Measurements from ENCODE around the gene MSMO1. TPM values are rescaled to one million over a fixed set of nuclear protein-coding genes. Genes with fewer than 3 reads are reported as not detected.
A peak's percentile ranks its signal among the peaks of the same experiment; 100 is the strongest.
"Not testable (repeated sequence)": the region's sequence is repeated elsewhere in the genome, so short reads cannot be mapped to it uniquely, and the experiment has no call there.

The MSMO1 gene
- polyA plus RNA-seq: 334 to 541 TPM (median 482 TPM) in 3 replicates
- 146 TPM for polyA plus RNA-seq (2011; ENCODE audit: low read depth)
- 228 and 437 TPM in 2 replicates for polyA plus RNA-seq (2011; cell fraction: cytosol; rRNA removed)
- polyA plus RNA-seq (2011; cell fraction: nucleus; rRNA removed): 478 and 606 TPM in 2 replicates
- polyA plus RNA-seq (2012; ENCODE audit: low replicate concordance): 188 and 366 TPM in 2 replicates
- 101 to 276 TPM (median 151 TPM) in 3 replicates for polyA minus RNA-seq
- polyA minus RNA-seq (2011; cell fraction: cytosol; rRNA and poly(A)+ RNA removed): 207 TPM
- 255 and 403 TPM in 2 replicates for polyA minus RNA-seq (2011; cell fraction: nucleus; rRNA and poly(A)+ RNA removed)

GRCh38 chr4:165327211-165328100 lies at the start of gene MSMO1:
TSS of gene MSMO1 (plus strand) at chr4:165327669. CDS start at chr4:165333371, 5,702 bp downstream.
- Histone ChIP-seq H3K9me3 (ENCODE audit: control insufficient read depth, low read depth, low read length) (peaks cover 8% of the 10 kb centered on the region), H3K9ac (ENCODE audit: control insufficient read depth, extremely low read depth, insufficient read depth, low read length) (peak within 1 kb of the TSS; percentile 91), H3K36me3 (ENCODE audit: control insufficient read depth in 2 of 2, extremely low read depth in 1 of 2, insufficient read depth in 2 of 2, low read length in 2 of 2) (peaks cover 7 to 9% of the 10 kb centered on the region in 2 experiments), H3K27me3 (ENCODE audit: control insufficient read depth, extremely low read depth, insufficient read depth, low read length) (no peaks in the 10 kb centered on the region), H3K4me3 (ENCODE audit: control insufficient read depth in 2 of 3, extremely low read depth in 1 of 3, insufficient read depth in 2 of 3, low read depth in 1 of 3, low read length in 3 of 3) (peak within 1 kb of the TSS; percentile 68 to 100 (median 83)), H2AFZ (ENCODE audit: control insufficient read depth, low read length) (peak within 1 kb of the TSS; percentile 84), H3K79me2 (ENCODE audit: control insufficient read depth, insufficient read depth, low read length) (peaks cover 50% of the 10 kb centered on the region), H3K4me2 (ENCODE audit: control insufficient read depth, extremely low read depth, insufficient read depth, low read depth, low read length) (peak within 1 kb of the TSS; percentile 83), H3K4me1 (ENCODE audit: control insufficient read depth, extremely low read depth, insufficient read depth, low read length) (peaks cover 34% of the 10 kb centered on the region), H4K20me1 (ENCODE audit: control insufficient read depth, extremely low read depth, insufficient read depth, low read length) (peaks cover 29% of the 10 kb centered on the region), H3K9me1 (ENCODE audit: control insufficient read depth, extremely low read depth, insufficient read depth, low read length) (no peaks in the 10 kb centered on the region), H3K27ac (ENCODE audit: control insufficient read depth, insufficient read depth, low read length) (peak within 1 kb of the TSS; percentile 97)
- FAIRE-seq (peak; percentile 77), DNase-seq (ENCODE audit: low read depth, low spot score) (no peak)
- dilution Hi-C loops (cut with MboI; ENCODE audit: extremely low pct_ligation_motif_present, low sequenced_read_pairs): loop anchor here (25.0 kb wide), 1 partner anchor 135 kb away; no protein-coding TSS in a partner anchor
- TF ChIP-seq, protein P1, sequence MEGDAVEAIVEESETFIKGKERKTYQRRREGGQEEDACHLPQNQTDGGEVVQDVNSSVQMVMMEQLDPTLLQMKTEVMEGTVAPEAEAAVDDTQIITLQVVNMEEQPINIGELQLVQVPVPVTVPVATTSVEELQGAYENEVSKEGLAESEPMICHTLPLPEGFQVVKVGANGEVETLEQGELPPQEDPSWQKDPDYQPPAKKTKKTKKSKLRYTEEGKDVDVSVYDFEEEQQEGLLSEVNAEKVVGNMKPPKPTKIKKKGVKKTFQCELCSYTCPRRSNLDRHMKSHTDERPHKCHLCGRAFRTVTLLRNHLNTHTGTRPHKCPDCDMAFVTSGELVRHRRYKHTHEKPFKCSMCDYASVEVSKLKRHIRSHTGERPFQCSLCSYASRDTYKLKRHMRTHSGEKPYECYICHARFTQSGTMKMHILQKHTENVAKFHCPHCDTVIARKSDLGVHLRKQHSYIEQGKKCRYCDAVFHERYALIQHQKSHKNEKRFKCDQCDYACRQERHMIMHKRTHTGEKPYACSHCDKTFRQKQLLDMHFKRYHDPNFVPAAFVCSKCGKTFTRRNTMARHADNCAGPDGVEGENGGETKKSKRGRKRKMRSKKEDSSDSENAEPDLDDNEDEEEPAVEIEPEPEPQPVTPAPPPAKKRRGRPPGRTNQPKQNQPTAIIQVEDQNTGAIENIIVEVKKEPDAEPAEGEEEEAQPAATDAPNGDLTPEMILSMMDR (optimal IDR thresholded peaks at IDR 0.05 in 1 of 3, IDR thresholded peaks at IDR 0.05 in 1 of 3, conservative IDR thresholded peaks at IDR 0.05 in 1 of 3; ENCODE audit: extremely low read depth in 1 of 3, insufficient read depth in 2 of 3, low read length in 3 of 3): no peak
- TF ChIP-seq EZH2 (IDR thresholded peaks at IDR 0.05; ENCODE audit: low read length): no peak

DNA sequence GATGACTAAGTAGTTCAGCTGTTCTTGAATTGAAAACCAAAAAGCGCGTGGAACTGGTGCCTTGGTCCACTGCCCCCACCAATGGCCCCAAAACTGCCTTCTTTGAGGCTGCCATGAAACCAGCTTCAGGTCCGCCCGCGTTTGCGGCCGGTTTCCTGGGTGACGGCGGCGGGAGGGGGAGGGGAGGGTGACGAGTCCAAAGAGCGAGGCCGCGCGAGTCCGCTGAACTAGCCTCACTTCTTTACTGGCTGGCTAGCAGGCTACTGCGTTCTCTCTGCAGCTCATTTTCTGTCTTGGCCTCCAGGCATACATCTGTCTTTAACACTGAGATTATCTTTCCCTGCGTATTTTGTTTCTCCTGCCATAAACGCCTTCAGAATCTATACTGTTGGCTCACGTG lies 47.9 kb upstream of the MSMO1 start:
- H3K9ac ChIP-seq (ENCODE audit: control insufficient read depth, extremely low read depth, insufficient read depth, low read length); H3K4me3 ChIP-seq (ENCODE audit: control insufficient read depth in 2 of 3, extremely low read depth in 1 of 3, insufficient read depth in 2 of 3, low read depth in 1 of 3, low read length in 3 of 3); H3K4me1 ChIP-seq (ENCODE audit: control insufficient read depth, extremely low read depth, insufficient read depth, low read length); DNase-seq (ENCODE audit: low read depth, low spot score); H3K9me1 ChIP-seq (ENCODE audit: control insufficient read depth, extremely low read depth, insufficient read depth, low read length); H3K4me2 ChIP-seq (ENCODE audit: control insufficient read depth, extremely low read depth, insufficient read depth, low read depth, low read length); H3K36me3 ChIP-seq (ENCODE audit: control insufficient read depth in 2 of 2, extremely low read depth in 1 of 2, insufficient read depth in 2 of 2, low read length in 2 of 2); H2AFZ ChIP-seq (ENCODE audit: control insufficient read depth, low read length); H3K27ac ChIP-seq (ENCODE audit: control insufficient read depth, insufficient read depth, low read length); H3K27me3 ChIP-seq (ENCODE audit: control insufficient read depth, extremely low read depth, insufficient read depth, low read length); H3K9me3 ChIP-seq (ENCODE audit: control insufficient read depth, low read depth, low read length); H3K79me2 ChIP-seq (ENCODE audit: control insufficient read depth, insufficient read depth, low read length); dilution Hi-C loops (cut with MboI; ENCODE audit: extremely low pct_ligation_motif_present, low sequenced_read_pairs); H4K20me1 ChIP-seq (ENCODE audit: control insufficient read depth, extremely low read depth, insufficient read depth, low read length); FAIRE-seq: not testable (repeated sequence)

GRCh38 chr4:165284697-165285096 lies 42.8 kb upstream of the MSMO1 start:
- H3K9ac ChIP-seq (ENCODE audit: control insufficient read depth, extremely low read depth, insufficient read depth, low read length); H3K36me3 ChIP-seq (ENCODE audit: control insufficient read depth in 2 of 2, extremely low read depth in 1 of 2, insufficient read depth in 2 of 2, low read length in 2 of 2); H3K9me1 ChIP-seq (ENCODE audit: control insufficient read depth, extremely low read depth, insufficient read depth, low read length); H2AFZ ChIP-seq (ENCODE audit: control insufficient read depth, low read length); DNase-seq (ENCODE audit: low read depth, low spot score); H3K9me3 ChIP-seq (ENCODE audit: control insufficient read depth, low read depth, low read length); dilution Hi-C loops (cut with MboI; ENCODE audit: extremely low pct_ligation_motif_present, low sequenced_read_pairs); H3K79me2 ChIP-seq (ENCODE audit: control insufficient read depth, insufficient read depth, low read length); H3K4me3 ChIP-seq (ENCODE audit: control insufficient read depth in 2 of 3, extremely low read depth in 1 of 3, insufficient read depth in 2 of 3, low read depth in 1 of 3, low read length in 3 of 3); H3K27me3 ChIP-seq (ENCODE audit: control insufficient read depth, extremely low read depth, insufficient read depth, low read length); H3K4me2 ChIP-seq (ENCODE audit: control insufficient read depth, extremely low read depth, insufficient read depth, low read depth, low read length); H3K4me1 ChIP-seq (ENCODE audit: control insufficient read depth, extremely low read depth, insufficient read depth, low read length); H3K27ac ChIP-seq (ENCODE audit: control insufficient read depth, insufficient read depth, low read length); FAIRE-seq; H4K20me1 ChIP-seq (ENCODE audit: control insufficient read depth, extremely low read depth, insufficient read depth, low read length): not testable (repeated sequence)

DNA sequence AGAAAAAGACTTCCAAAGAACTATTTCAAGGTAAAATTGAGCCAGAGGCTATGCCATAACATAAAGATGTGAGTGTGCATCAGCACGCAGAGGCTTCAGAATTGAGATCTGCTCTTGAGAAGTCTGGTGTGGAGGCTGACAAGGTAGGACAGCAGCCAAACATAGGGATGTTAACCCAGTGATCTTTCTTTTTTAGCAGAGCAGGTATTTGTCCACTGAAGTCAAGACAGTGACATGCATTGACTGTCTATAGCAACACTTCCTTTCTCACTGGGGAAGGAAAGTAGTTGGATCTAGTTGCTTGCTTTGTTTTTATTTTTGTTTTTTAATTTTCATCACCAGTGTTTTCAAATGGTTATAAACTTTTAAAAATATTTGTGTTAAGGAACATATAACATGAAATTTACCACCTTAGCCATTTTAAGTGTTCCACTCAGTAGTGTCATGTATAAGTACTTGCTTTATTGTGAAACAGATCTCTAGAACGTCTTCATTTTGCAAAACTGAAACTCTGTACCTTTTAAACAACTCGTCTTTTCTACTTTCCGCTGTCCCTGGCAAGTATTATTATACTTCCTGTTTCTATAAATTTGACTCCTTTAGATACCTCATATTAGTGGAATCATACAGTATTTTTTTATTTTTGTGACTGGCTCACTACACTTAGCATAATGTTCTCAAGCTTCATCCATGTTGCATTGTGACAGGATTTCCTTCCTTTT lies 40.7 kb upstream of the MSMO1 start:
- H3K9ac ChIP-seq (ENCODE audit: control insufficient read depth, extremely low read depth, insufficient read depth, low read length); H3K36me3 ChIP-seq (ENCODE audit: control insufficient read depth in 2 of 2, extremely low read depth in 1 of 2, insufficient read depth in 2 of 2, low read length in 2 of 2); H3K4me3 ChIP-seq (ENCODE audit: control insufficient read depth in 2 of 3, extremely low read depth in 1 of 3, insufficient read depth in 2 of 3, low read depth in 1 of 3, low read length in 3 of 3); H3K9me3 ChIP-seq (ENCODE audit: control insufficient read depth, low read depth, low read length); H3K27me3 ChIP-seq (ENCODE audit: control insufficient read depth, extremely low read depth, insufficient read depth, low read length); H3K79me2 ChIP-seq (ENCODE audit: control insufficient read depth, insufficient read depth, low read length); dilution Hi-C loops (cut with MboI; ENCODE audit: extremely low pct_ligation_motif_present, low sequenced_read_pairs); H2AFZ ChIP-seq (ENCODE audit: control insufficient read depth, low read length); H3K4me2 ChIP-seq (ENCODE audit: control insufficient read depth, extremely low read depth, insufficient read depth, low read depth, low read length); H3K9me1 ChIP-seq (ENCODE audit: control insufficient read depth, extremely low read depth, insufficient read depth, low read length); FAIRE-seq; H4K20me1 ChIP-seq (ENCODE audit: control insufficient read depth, extremely low read depth, insufficient read depth, low read length); H3K4me1 ChIP-seq (ENCODE audit: control insufficient read depth, extremely low read depth, insufficient read depth, low read length); DNase-seq (ENCODE audit: low read depth, low spot score); H3K27ac ChIP-seq (ENCODE audit: control insufficient read depth, insufficient read depth, low read length): not testable (repeated sequence)
